Smooth muscle cell (in vitro differentiated cells): ENCODE measurements around the gene TPPP3. TPM values are rescaled to one million over a fixed set of nuclear protein-coding genes. Genes with fewer than 3 reads are reported as not detected.

ENCODE experiments used
- DNase-seq: peaks from one replicate; lab custom pipeline; 2025; ENCODE audit not compliant: unreplicated experiment; lab: John Stamatoyannopoulos, UW
- H2AFZ ChIP-seq: fragments of 200-600 bp; sonication (generic); 2 replicates; pipeline ENCODE4 v1.6.0; 2016; ENCODE audit warnings: antibody characterized with exemption, low read depth, mild to moderate bottlenecking
- H3F3A ChIP-seq: fragments of 200-600 bp; sonication (generic); 2 replicates; pipeline ENCODE4 v1.6.0; 2017; ENCODE audit warnings: antibody characterized with exemption, low read depth
- H3K27ac ChIP-seq: fragments of 200-600 bp; sonication (generic); 2 replicates; pipeline ENCODE4 v1.5.1; 2016; ENCODE audit warnings: low read depth, mild to moderate bottlenecking
- H3K27me3 ChIP-seq: fragments of 200-600 bp; sonication (generic); 2 replicates; pipeline ENCODE4 v1.6.1; 2016; ENCODE audit warnings: low read depth, mild to moderate bottlenecking
- H3K36me3 ChIP-seq: fragments of 200-600 bp; sonication (generic); 2 replicates; pipeline ENCODE4 v1.5.1; 2016; ENCODE audit warnings: low read depth
- H3K4me1 ChIP-seq: fragments of 200-600 bp; sonication (generic); 2 replicates; pipeline ENCODE4 v1.5.1; 2016; ENCODE audit warnings: low read depth
- H3K4me2 ChIP-seq: fragments of 200-600 bp; sonication (generic); 2 replicates; pipeline ENCODE4 v1.6.0; 2016; ENCODE audit warnings: mild to moderate bottlenecking
- H3K4me3 ChIP-seq: fragments of 200-600 bp; sonication (generic); 2 replicates; pipeline ENCODE4 v1.5.1; 2016; ENCODE audit warnings: mild to moderate bottlenecking
- H3K79me2 ChIP-seq: fragments of 200-600 bp; sonication (generic); 2 replicates; pipeline ENCODE4 v1.6.0; 2016; ENCODE audit warnings: low read depth, mild to moderate bottlenecking
- H3K9ac ChIP-seq: fragments of 200-600 bp; sonication (generic); 2 replicates; pipeline ENCODE4 v1.6.0; 2016; ENCODE audit warnings: low read depth
- H3K9me3 ChIP-seq: fragments of 200-600 bp; sonication (generic); replicated peaks from 2 replicates; pipeline ENCODE4 v1.5.1; 2016; ENCODE audit warnings: low read depth
- H4K20me1 ChIP-seq: fragments of 200-600 bp; sonication (generic); 2 replicates; pipeline ENCODE4 v1.6.0; 2016; ENCODE audit warnings: low read depth
- WGBS: methylation state at CpG from one replicate; pipeline ENCODE4 v1.1.7; 2016; ENCODE audit warnings: low lambda C conversion rate; 5-methylcytosine and 5-hydroxymethylcytosine counted together
- polyA plus RNA-seq: library from polyadenylated mRNA; unstranded; fragments of >200 nt; fragmentation: Nextera tagmentation; extraction: Ambion mirVana; gene quantifications from 2 replicates; pipeline ENCODE4 v1.2.1, GENCODE V29; 2016
- total RNA-seq: library from RNA; depleted of rRNA; stranded (reverse); fragments of >200 nt; gene quantifications from 2 replicates; pipeline ENCODE4 v1.2.3, GENCODE V29; 2014
- TF ChIP-seq, protein P1 (sequence below): fragments of 200-600 bp; sonication (generic); IDR thresholded peaks from 2 replicates; pipeline ENCODE4 v1.5.1; 2017; ENCODE audit warnings: borderline replicate concordance, mild to moderate bottlenecking, antibody characterized with exemption; ENCODE audit not compliant: insufficient read depth, poor library complexity, severe bottlenecking

The TPPP3 gene
- total and polyA plus RNA-seq, 2 experiments from 2014 or later, result 1.3 to 1.9 TPM

DNA sequence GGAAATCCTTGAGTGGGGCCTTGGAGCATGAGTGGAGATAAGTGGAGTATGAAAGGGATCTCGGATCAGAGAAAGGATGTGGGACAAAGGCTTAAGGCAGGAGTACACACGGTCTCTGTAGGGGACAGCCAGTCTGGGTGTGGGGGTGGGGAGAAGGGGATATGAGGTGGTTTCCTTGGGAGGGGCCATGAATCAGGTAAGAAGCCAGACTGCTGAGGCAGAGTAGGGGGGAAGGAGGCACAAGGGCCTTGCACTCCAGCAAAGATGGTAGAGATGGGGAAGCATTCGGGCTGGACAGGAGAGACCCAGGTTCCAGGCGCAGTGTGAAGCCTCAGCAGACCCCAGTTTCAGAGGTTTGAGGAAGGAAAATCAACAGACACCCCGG, 39.2 kb upstream of the TPPP3 start:
- 69% methylated on average over 5 of the region's 5 CpGs for WGBS
- no peak for DNase-seq

GRCh38 chr16:67431775-67432505, 38.6 kb upstream of the TPPP3 start:
- H3K27me3 ChIP-seq, result peaks cover 43% of the 10 kb centered on the region
- DNase-seq, result no peak
- TF ChIP-seq, protein P1, sequence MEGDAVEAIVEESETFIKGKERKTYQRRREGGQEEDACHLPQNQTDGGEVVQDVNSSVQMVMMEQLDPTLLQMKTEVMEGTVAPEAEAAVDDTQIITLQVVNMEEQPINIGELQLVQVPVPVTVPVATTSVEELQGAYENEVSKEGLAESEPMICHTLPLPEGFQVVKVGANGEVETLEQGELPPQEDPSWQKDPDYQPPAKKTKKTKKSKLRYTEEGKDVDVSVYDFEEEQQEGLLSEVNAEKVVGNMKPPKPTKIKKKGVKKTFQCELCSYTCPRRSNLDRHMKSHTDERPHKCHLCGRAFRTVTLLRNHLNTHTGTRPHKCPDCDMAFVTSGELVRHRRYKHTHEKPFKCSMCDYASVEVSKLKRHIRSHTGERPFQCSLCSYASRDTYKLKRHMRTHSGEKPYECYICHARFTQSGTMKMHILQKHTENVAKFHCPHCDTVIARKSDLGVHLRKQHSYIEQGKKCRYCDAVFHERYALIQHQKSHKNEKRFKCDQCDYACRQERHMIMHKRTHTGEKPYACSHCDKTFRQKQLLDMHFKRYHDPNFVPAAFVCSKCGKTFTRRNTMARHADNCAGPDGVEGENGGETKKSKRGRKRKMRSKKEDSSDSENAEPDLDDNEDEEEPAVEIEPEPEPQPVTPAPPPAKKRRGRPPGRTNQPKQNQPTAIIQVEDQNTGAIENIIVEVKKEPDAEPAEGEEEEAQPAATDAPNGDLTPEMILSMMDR, result no peak
- peaks cover 10% of the 10 kb centered on the region for H3K4me1 ChIP-seq
- no peaks in the 10 kb centered on the region for H3K36me3 ChIP-seq
- H3K9ac ChIP-seq, result no peak overlapping the region
- peak overlapping the region; percentile 45 for H3K4me3 ChIP-seq
- H3K9me3 ChIP-seq, result no peaks in the 10 kb centered on the region
- peaks cover under 1% of the 10 kb centered on the region for H4K20me1 ChIP-seq
- peak overlapping the region; percentile 83 for H3K4me2 ChIP-seq
- 23% methylated on average over 12 of the region's 13 CpGs for WGBS
- H2AFZ ChIP-seq, result no peak overlapping the region
- no peak overlapping the region for H3K27ac ChIP-seq
- H3F3A ChIP-seq, result no peaks in the 10 kb centered on the region
- H3K79me2 ChIP-seq, result no peaks in the 10 kb centered on the region

More for the DNA sequence above, 39.2 kb upstream of the TPPP3 start:
- H2AFZ ChIP-seq, result no peak overlapping the region
- H3F3A ChIP-seq, result no peaks in the 10 kb centered on the region
- peaks cover 43% of the 10 kb centered on the region for H3K27me3 ChIP-seq
- peaks cover 10% of the 10 kb centered on the region for H3K4me1 ChIP-seq
- peaks cover 4% of the 10 kb centered on the region for H4K20me1 ChIP-seq
- H3K9me3 ChIP-seq, result no peaks in the 10 kb centered on the region
- TF ChIP-seq, protein P1, result no peak
- no peaks in the 10 kb centered on the region for H3K79me2 ChIP-seq
- no peak overlapping the region for H3K4me3 ChIP-seq
- no peak overlapping the region for H3K4me2 ChIP-seq
- no peaks in the 10 kb centered on the region for H3K36me3 ChIP-seq
- no peak overlapping the region for H3K9ac ChIP-seq
- H3K27ac ChIP-seq, result no peak overlapping the region

DNA sequence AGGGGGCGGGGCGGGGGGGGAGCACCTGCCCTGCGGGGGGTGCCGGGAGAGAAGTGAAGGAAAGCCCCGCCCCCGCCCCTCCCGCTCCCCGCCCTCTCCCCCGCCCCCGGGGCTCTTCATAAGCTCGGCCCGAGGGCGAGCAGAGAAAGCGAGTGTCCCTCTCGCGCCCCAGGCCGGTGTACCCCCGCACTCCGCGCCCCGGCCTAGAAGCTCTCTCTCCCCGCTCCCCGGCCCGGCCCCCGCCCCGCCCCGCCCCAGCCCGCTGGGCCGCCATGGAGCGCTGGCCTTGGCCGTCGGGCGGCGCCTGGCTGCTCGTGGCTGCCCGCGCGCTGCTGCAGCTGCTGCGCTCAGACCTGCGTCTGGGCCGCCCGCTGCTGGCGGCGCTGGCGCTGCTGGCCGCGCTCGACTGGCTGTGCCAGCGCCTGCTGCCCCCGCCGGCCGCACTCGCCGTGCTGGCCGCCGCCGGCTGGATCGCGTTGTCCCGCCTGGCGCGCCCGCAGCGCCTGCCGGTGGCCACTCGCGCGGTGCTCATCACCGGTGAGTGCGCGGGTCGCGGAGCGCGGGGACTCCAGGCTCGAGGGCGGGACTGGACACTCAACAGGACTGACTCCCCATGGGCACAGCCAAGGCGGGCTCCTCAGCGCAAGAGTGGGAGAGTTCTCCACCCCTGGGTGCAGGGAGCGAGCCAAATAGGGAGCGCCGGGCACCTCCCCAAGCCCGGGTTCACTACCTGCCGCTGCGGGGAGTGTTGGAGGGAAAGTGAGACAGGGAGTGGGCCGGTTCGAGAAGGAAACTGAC, 37.9 kb upstream of the TPPP3 start, which contains the start of gene HSD11B2:
Gene HSD11B2, plus strand, starts transcription at position 145 of the 798 bp plus-strand sequence. Its CDS starts 128 bp downstream, at position 273.
- H3K27ac ChIP-seq, result no peak within 1 kb of the TSS

More for the DNA sequence above, 37.9 kb upstream of the TPPP3 start, which contains the start of gene HSD11B2:
- H3K36me3 ChIP-seq, result no peaks in the 10 kb centered on the region
- H3F3A ChIP-seq, result no peaks in the 10 kb centered on the region
- H3K4me2 ChIP-seq, result peak within 1 kb of the TSS; percentile 83
- H3K27me3 ChIP-seq, result peaks cover 43% of the 10 kb centered on the region
- H3K4me3 ChIP-seq, result peak within 1 kb of the TSS; percentile 45
- no peaks in the 10 kb centered on the region for H3K79me2 ChIP-seq
- WGBS, result 4% methylated on average over 46 of the region's 87 CpGs
- H4K20me1 ChIP-seq, result no peaks in the 10 kb centered on the region
- TF ChIP-seq, protein P1, result no peak
- peak; percentile 17 for DNase-seq
- H3K9me3 ChIP-seq, result no peaks in the 10 kb centered on the region
- H3K4me1 ChIP-seq, result peaks cover 10% of the 10 kb centered on the region
- H3K9ac ChIP-seq, result no peak within 1 kb of the TSS
- no peak within 1 kb of the TSS for H2AFZ ChIP-seq
